Kidney (tissue), 14 donors: ENCODE data around the gene A2M. TPM values are rescaled to one million over a fixed set of nuclear protein-coding genes. Genes with fewer than 3 reads are reported as not detected.

Experiments used
- DNase-seq, 5 donors: peaks; one replicate each; pipeline ENCODE4 v3.0.0-alpha.2; 2013 to 2020
- FAIRE-seq: peaks from 2 replicates; lab custom pipeline; 2012; peaks lifted over from hg19 to GRCh38; lab: Jason Lieb, UNC
- H3K27ac ChIP-seq, 2 donors: one replicate each; pipeline ENCODE4 v1.7.0; 2013; ENCODE audit warnings: low read depth in 2 of 2, low read length in 2 of 2, inconsistent platforms in 1 of 2
- H3K27me3 ChIP-seq: one replicate; pipeline ENCODE4 v1.7.1; 2013; ENCODE audit warnings: low read length, inconsistent platforms; ENCODE audit not compliant: control insufficient read depth, insufficient read depth
- H3K36me3 ChIP-seq, 3 donors: one replicate each; pipeline versions ENCODE4 v1.7.0 to v1.7.1; 2013; ENCODE audit warnings: low read length in 3 of 3, control low read depth in 1 of 3, inconsistent platforms in 1 of 3; ENCODE audit not compliant: insufficient read depth in 3 of 3, control insufficient read depth in 2 of 3
- H3K4me1 ChIP-seq, 3 donors: one replicate each; pipeline versions ENCODE4 v1.7.0 to v1.7.1; 2013; ENCODE audit warnings: low read length in 3 of 3, inconsistent platforms in 1 of 3, low read depth in 1 of 3; ENCODE audit not compliant: control insufficient read depth in 2 of 3, insufficient read depth in 2 of 3
- H3K4me3 ChIP-seq, 3 donors: one replicate each; pipeline versions ENCODE4 v1.7.0 to v1.8.1; 2013; ENCODE audit warnings: low read length in 3 of 3, control low read depth in 1 of 3, inconsistent platforms in 1 of 3
- H3K9ac ChIP-seq, 3 donors: one replicate each; pipeline versions ENCODE4 v1.7.0 to v1.7.1; 2013; ENCODE audit warnings: low read length in 3 of 3, control low read depth in 1 of 3, inconsistent platforms in 1 of 3
- H3K9me3 ChIP-seq, 3 donors: one replicate each; pipeline versions ENCODE4 v1.7.0 to v1.7.1; 2013; ENCODE audit warnings: low read length in 3 of 3, control low read depth in 1 of 3, inconsistent platforms in 1 of 3; ENCODE audit not compliant: control insufficient read depth in 2 of 3, insufficient read depth in 1 of 3
- CTCF ChIP-seq: IDR thresholded peaks from 3 replicates; pipeline ENCODE4 v1.5.1; 2012; ENCODE audit warnings: mild to moderate bottlenecking, moderate library complexity, borderline replicate concordance; ENCODE audit not compliant: insufficient read depth; ENCODE audit errors: extremely low read depth
- intact Hi-C: fragments of 100-400 bp; cut with DNase I; formaldehyde crosslinking; loops from one replicate; pipeline ENCODE4 v1.11.1; 2022
- polyA plus RNA-seq: library from polyadenylated mRNA; stranded (reverse); fragments of 350-450 nt; fragmentation: Illumina TruSeq; extraction: RNeasy Lipid Tissue Mini Kit (QIAGEN cat#74804); gene quantifications from one replicate; pipeline ENCODE4 v1.2.3, GENCODE V29; 2014; ENCODE audit warnings: low read depth, low replicate concordance; ENCODE audit not compliant: insufficient read depth
- total RNA-seq: library from RNA; stranded (reverse); fragmentation: NEBNext Ultra II Directional; extraction: Animal tissue kit (Norgen Biotek cat#: 25700); gene quantifications from one replicate; pipeline ENCODE4 v1.2.1, GENCODE V29; 2021
- donor health status: control.
- donor health status: control.
- donor health status: control.
- donor health status: control.
- donor health status: control.
- donor health status: DM: yes; HTN: yes; CAD: no.
- donor health status: Normal renal cell carcinoma (clear cell type).

The A2M gene
- total and polyA plus RNA-seq, 2 donors from 2014 or later: 745 to 971 TPM

GRCh38 chr12:9048930-9049329, 66.8 kb downstream of the A2M start:
- no peak overlapping the region for H3K27ac ChIP-seq
- H3K9me3 ChIP-seq: no peaks in the 10 kb centered on the region
- no peak overlapping the region for H3K9ac ChIP-seq
- no peak overlapping the region for H3K4me3 ChIP-seq
- no peaks in the 10 kb centered on the region for H3K4me1 ChIP-seq
- no peak for DNase-seq
- no peaks in the 10 kb centered on the region for H3K36me3 ChIP-seq
- TF ChIP-seq CTCF: no peak
- intact Hi-C loops: loop anchor here (10.0 kb wide), 1 partner anchor 504 kb away; the partner anchor contains the start of gene CLEC4E
- no peaks in the 10 kb centered on the region for H3K27me3 ChIP-seq
- no peak for FAIRE-seq

GRCh38 chr12:9047105-9047504, 68.6 kb downstream of the A2M start:
- H3K27me3 ChIP-seq: no peaks in the 10 kb centered on the region
- intact Hi-C loops: loop anchor here (10.0 kb wide), 1 partner anchor 502 kb away; the partner anchor contains the start of gene CLEC4E
- TF ChIP-seq CTCF: no peak
- no peak overlapping the region for H3K9ac ChIP-seq
- FAIRE-seq: no peak
- H3K9me3 ChIP-seq: no peaks in the 10 kb centered on the region
- no peak for DNase-seq
- no peaks in the 10 kb centered on the region for H3K4me1 ChIP-seq
- no peak overlapping the region for H3K27ac ChIP-seq
- no peaks in the 10 kb centered on the region for H3K36me3 ChIP-seq
- no peak overlapping the region for H3K4me3 ChIP-seq

- DNase-seq (no peak), FAIRE-seq (no peak)
- no peak overlapping the region for H3K9ac ChIP-seq
- no peak overlapping the region for H3K4me3 ChIP-seq
- H3K4me1 ChIP-seq: no peaks in the 10 kb centered on the region
- H3K9me3 ChIP-seq: no peaks in the 10 kb centered on the region
- no peak for TF ChIP-seq CTCF
- intact Hi-C loops: loop anchor here (10.0 kb wide), 1 partner anchor 499 kb away; the partner anchor contains the start of gene CLEC4E
- H3K27ac ChIP-seq: no peak overlapping the region
- H3K27me3 ChIP-seq: no peaks in the 10 kb centered on the region
- no peaks in the 10 kb centered on the region for H3K36me3 ChIP-seq
Observed at GRCh38 chr12:9043766-9044165, 72.0 kb downstream of the A2M start.

GRCh38 chr12:9041321-9041720, 74.4 kb downstream of the A2M start:
- FAIRE-seq: no peak
- H3K27ac ChIP-seq: no peak overlapping the region
- intact Hi-C loops: loop anchor here (10.0 kb wide), 1 partner anchor 497 kb away; the partner anchor contains the start of gene CLEC4E

More at GRCh38 chr12:9041321-9041720, 74.4 kb downstream of the A2M start:
- H3K4me3 ChIP-seq: no peak overlapping the region
- no peaks in the 10 kb centered on the region for H3K36me3 ChIP-seq
- no peaks in the 10 kb centered on the region for H3K4me1 ChIP-seq
- H3K9me3 ChIP-seq: no peaks in the 10 kb centered on the region
- no peak for TF ChIP-seq CTCF
- H3K9ac ChIP-seq: no peak overlapping the region
- no peaks in the 10 kb centered on the region for H3K27me3 ChIP-seq
- no peak for DNase-seq
